D721Med (cell line): ENCODE measurements around the gene SMCHD1.
"Not testable (repeated sequence)": the region's sequence is repeated elsewhere in the genome, so short reads cannot be mapped to it uniquely, and the experiment has no call there.

Experiments used
- DNase-seq: peaks from one replicate; pipeline ENCODE4 v3.0.0; 2011; ENCODE audit warnings: low spot score; ENCODE audit not compliant: insufficient read length
- FAIRE-seq: peaks from 2 replicates; lab custom pipeline; 2011; peaks lifted over from hg19 to GRCh38; lab: Jason Lieb, UNC
- TF ChIP-seq, protein P1 (sequence below): IDR thresholded peaks from 2 replicates; pipeline ENCODE4 v1.5.1; 2012; ENCODE audit warnings: mild to moderate bottlenecking, control low read depth; ENCODE audit not compliant: insufficient read depth; ENCODE audit errors: missing control alignments

SMCHD1 gene

DNA sequence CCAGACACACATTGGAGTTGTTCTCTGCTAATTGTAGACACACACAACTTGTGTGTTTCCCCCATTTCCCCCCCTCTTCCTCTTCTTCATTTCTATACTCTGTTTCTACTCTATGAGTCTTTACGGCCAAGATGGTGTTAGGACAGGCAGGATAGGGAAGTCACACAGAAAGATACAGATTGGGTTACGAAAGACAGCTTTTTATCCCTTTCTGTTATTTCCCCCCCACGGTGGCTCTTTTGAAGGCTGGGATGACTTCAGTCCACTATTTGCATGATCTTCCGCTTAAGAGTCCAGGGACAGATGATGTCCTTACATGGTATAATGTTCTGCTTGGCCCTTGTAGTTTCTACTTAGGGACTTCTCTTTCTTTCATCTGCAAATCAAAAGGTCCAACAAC lies 189.6 kb downstream of the SMCHD1 start:
- DNase-seq (no peak), FAIRE-seq (no peak)

DNA sequence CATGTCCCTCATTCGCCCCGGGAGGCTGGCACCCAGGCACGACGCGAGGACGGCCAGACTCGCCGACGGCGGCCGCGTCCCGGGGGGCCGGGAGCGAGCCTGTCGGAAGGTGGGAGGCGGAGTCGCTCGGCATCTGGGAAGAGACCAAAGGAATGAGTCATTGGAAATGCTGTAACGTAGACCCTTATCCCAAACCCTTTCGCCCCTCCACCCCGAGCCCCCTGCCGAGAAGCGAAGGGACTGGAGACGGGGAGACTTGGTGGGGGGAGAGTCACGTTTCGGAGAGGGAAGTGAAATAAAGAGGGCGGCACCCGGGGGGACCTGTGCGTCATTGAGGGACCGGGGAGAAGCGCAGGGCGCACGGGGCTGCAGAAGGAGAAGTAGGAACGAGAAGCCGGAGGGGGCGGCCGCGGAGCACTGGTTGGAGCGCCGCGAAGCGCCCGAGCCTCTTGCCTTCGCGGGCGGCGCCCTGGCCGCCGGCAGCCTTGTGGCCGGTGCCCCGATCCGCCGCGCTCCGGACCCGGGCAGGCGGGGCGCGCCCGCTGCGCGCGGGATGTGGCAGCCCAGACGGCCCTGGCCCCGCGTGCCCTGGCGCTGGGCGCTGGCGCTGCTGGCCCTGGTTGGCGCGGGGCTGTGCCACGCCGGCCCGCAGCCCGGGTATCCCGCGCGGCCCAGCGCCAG lies 191.2 kb downstream of the SMCHD1 start, which contains the start of gene EMILIN2:
EMILIN2 (plus strand) TSS at position 371 of the 681 bp plus-strand sequence; CDS start at position 554, 183 bp downstream.
- peak; percentile 42 for DNase-seq
- no peak for FAIRE-seq
- TF ChIP-seq, protein P1, sequence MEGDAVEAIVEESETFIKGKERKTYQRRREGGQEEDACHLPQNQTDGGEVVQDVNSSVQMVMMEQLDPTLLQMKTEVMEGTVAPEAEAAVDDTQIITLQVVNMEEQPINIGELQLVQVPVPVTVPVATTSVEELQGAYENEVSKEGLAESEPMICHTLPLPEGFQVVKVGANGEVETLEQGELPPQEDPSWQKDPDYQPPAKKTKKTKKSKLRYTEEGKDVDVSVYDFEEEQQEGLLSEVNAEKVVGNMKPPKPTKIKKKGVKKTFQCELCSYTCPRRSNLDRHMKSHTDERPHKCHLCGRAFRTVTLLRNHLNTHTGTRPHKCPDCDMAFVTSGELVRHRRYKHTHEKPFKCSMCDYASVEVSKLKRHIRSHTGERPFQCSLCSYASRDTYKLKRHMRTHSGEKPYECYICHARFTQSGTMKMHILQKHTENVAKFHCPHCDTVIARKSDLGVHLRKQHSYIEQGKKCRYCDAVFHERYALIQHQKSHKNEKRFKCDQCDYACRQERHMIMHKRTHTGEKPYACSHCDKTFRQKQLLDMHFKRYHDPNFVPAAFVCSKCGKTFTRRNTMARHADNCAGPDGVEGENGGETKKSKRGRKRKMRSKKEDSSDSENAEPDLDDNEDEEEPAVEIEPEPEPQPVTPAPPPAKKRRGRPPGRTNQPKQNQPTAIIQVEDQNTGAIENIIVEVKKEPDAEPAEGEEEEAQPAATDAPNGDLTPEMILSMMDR: no peak

More for the DNA sequence above, 189.6 kb downstream of the SMCHD1 start:
- TF ChIP-seq, protein P1: no peak

DNA sequence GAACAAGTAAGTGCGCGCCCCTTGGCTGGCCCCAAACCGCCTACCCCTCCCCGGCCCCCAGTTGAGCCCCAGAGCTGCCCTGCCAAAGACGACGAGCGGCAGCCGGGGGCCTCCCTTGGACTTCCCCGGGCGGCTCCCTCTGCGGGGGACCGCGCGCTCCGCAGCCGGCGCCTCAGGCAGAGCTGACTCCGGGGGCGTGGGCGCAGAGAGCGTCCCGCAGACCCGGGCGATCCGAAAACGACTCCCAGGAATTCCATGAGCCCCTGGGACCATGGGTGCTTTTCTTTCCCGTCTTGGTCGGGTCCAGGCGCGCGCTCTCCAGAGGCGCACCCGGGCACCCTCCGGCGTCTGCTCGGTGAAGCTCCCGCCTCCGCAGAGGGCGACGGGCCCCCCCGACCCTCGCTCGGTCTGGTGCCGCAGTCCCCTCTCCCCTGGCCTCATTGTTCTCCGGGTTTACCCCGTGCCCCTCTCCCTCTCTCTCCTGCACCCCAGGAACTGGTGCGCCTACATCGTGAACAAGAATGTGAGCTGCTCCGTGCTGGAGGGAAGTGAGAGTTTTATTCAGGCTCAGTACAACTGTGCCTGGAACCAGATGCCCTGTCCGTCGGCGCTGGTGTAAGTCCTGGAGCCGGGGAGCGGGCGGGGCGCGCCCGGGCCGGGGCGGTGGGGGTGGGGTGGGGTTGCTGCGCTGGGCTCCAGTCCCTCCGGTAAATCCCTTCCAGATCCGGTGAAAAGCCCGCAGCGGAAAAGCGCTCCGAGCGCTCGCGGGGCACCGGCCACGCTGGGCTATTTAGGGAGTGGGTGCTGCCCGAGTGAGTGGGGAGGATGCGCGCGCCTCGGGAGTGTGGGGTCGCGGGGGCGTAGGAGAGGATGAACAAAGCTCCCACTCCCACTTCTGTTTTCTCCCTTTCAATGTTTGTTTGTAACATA lies 192.1 kb downstream of the SMCHD1 start:
- DNase-seq: peak; percentile 62
- no peak for FAIRE-seq
- TF ChIP-seq, protein P1: no peak

DNA sequence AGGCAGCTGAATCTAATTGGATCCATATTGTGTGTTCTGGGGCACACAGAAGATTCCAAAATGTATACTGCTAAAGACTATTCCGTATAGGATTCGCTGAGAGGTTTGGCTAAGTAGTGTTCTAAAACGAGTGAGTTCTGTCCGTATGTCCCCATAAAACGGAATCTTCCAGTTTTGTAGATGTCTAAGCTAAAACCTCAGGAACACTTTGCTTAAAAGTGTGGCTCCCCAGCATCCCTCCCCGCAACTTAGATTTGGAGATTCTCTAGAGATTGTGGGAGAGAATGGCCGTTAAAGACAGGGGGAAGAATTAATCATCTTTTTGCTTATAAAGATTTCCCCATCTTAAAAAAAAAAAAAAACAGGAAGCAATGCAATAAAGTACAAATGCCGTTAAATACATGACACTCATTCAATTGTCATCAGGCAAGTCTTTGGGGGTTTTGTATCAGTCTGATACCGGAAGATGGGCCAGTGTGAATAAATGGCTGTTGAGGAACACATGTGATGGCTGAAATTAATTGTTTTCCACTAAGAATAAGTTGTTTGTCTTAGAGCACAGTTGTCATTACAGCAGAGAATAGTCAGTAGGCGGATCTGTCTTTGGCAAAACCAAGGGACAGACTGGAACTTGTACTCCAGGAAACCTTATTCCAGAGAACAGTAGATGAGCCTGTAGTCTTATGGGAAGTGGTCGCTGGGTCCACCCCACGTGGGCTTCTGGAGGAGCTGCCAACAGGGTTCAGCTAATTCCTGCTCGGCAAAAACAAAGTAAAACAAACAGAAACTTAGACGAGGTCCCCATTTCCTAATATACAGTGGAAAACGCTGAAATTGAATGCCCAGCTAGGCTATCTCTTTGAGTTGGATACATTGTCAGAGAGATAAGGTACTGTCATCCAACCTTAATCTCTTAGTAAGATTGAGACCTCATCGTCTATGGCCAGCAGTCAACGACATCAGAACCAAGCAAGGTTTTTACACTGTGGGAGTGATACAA lies 193.0 kb downstream of the SMCHD1 start:
- FAIRE-seq: peak; percentile 25
- TF ChIP-seq, protein P1: no peak
- DNase-seq: no peak

DNA sequence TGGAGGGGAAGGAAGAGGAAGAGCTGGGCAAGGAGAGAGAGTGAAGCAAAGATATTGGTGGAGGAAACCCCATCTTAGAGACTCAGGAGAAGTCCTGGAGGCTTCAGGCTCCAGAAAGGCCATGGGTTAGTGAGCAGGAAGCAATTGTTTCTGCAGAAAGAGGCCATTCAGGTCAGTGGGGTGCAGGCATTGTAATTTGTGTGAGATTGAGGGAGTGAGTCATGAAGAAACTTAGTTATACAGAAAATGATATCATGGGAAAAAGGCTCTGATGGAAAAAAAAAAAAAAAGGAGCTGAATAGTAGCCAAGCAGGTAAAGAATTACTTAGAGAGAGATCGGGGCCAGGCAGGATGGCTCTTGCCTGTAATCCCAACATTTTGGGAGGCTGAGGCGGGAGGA lies 195.3 kb downstream of the SMCHD1 start:
- DNase-seq: no peak
- no peak for FAIRE-seq
- TF ChIP-seq, protein P1: no peak

DNA sequence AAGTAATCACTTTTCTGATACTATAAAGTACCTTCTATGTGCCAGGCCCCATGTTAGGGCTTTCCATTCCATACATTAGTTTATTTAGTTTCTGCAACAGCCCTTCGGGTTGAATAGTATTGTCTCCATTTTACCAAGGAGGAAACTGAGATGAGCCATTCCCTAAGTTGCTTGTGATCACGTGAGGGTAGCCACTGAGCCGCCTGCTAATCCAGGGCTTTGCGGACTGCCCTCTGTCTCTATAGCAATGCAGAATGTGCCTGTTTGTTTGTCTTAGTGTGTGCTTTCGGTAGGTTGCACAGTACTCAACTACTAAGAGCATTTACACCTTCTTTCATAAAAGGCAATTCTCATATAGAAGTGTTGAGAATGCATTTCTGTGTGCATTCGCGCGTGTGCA lies 196.2 kb downstream of the SMCHD1 start:
- no peak for DNase-seq
- peak; percentile 74 for FAIRE-seq
- TF ChIP-seq, protein P1: no peak

DNA sequence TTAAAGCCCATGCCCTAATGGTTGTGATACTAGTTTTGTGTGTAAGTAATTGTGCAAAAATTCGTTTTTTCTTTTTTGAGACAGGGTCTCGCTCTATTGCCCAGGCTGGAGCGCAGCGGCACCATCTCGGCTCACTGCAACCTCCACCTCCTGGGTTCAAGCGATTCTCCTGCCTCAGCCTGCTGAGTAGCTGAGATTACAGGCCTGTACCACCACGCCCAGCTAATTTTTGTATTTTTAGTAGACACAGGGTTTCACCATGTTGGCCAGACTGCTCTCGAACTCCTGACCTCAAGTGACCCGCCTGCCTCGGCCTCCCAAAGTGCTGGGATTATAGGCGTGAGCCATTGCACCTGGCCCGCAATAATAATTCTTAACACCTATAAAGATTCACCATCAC lies 196.9 kb downstream of the SMCHD1 start:
- FAIRE-seq, DNase-seq: not testable (repeated sequence)
